Measurements from ENCODE around the gene CNTNAP4.

CNTNAP4 gene

DNA sequence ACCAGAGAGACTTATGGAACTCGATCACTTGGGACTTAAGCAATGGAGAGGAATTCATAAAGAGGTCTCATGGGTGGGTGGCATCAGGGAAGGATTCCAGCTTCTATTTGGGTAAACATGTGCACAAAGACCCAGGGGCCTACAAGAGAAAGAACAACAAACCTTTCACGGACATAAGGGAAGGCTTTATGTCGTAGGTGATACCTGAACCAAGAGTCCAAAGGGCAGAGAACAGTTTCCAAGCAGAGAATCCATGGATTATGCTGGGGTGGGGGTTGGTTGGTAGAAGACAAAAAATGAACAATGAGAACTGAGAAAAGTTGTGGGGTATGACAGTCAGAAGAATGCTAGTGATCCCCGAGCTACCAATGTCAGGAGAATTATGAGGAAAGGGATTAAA lies 119.8 kb downstream of the CNTNAP4 start:
- no peaks in the 10 kb centered on the region for H3K36me3 ChIP-seq (ENCODE audit: control insufficient read depth in 1 of 2, insufficient read depth in 2 of 2, low read depth in 1 of 2, low read length in 2 of 2)
- no peak overlapping the region for H2BK5ac ChIP-seq (ENCODE audit: low read depth, low read length, poor library complexity, severe bottlenecking)
- DNase-seq, result no peak
- no peak overlapping the region for H2BK15ac ChIP-seq (ENCODE audit: low read depth, poor library complexity, severe bottlenecking)
- no peaks in the 10 kb centered on the region for H3K9me3 ChIP-seq (ENCODE audit: control insufficient read depth, low read length)
- H3K4me3 ChIP-seq (ENCODE audit: insufficient read depth in 1 of 2, low read depth in 1 of 2, low read length in 2 of 2), result no peak overlapping the region
- H3K18ac ChIP-seq (ENCODE audit: low read depth in 1 of 2, low read length in 2 of 2), result no peak overlapping the region
- H4K8ac ChIP-seq (ENCODE audit: low read length), result no peak overlapping the region
- no peak overlapping the region for H3K4ac ChIP-seq (ENCODE audit: low read depth in 1 of 2, low read length in 2 of 2)
- no peak overlapping the region for H2BK120ac ChIP-seq (ENCODE audit: low read depth, low read length)
- H3K4me2 ChIP-seq (ENCODE audit: low read length, poor library complexity, severe bottlenecking), result no peak overlapping the region
- H2AFZ ChIP-seq (ENCODE audit: low read depth, low read length), result no peak overlapping the region
- H3K9ac ChIP-seq (ENCODE audit: low read length), result no peak overlapping the region
- no peak overlapping the region for H4K91ac ChIP-seq (ENCODE audit: low read length)
- no peak overlapping the region for H3K27ac ChIP-seq (ENCODE audit: low read length, poor library complexity, severe bottlenecking)
- no peak overlapping the region for H2AK5ac ChIP-seq (ENCODE audit: low read length, severe bottlenecking)
- H3K14ac ChIP-seq (ENCODE audit: low read length in 2 of 2), result no peak overlapping the region
- H2BK12ac ChIP-seq (ENCODE audit: low read length in 2 of 2), result no peak overlapping the region
- no peaks in the 10 kb centered on the region for H3K79me1 ChIP-seq (replicated peaks; ENCODE audit: low read length, poor library complexity, severe bottlenecking)
- no peaks in the 10 kb centered on the region for H3K27me3 ChIP-seq (ENCODE audit: control insufficient read depth in 1 of 2, insufficient read depth in 1 of 2, low read length in 2 of 2)
- H3K4me1 ChIP-seq (ENCODE audit: control insufficient read depth, insufficient read depth, low read depth, low read length), result no peaks in the 10 kb centered on the region
- no peak overlapping the region for H3K23ac ChIP-seq (ENCODE audit: low read length in 2 of 2)
- WGBS, result 80% methylated on average over 4 of the region's 4 CpGs

DNA sequence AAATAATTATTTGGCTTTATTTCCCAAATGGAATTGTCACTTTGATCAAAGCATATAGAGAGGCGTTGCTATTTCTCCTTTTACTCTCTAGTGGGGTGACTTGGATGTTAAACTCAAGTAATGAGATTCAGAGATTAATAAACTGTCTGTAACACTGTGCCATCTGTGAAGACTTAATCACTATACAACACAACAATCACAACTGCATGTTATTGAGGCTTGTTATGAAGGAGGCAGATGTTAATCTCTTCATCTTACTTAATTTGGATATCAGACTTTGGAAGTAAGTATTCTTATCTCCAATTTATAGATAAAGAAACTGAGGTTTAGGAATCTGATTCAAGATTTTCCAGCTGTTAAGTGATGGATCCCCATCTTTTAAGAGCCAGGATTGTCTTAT lies 132.5 kb downstream of the CNTNAP4 start:
- no CpG with 5 or more reads among the region's 1 CpG for WGBS
- Histone ChIP-seq H3K27me3 (ENCODE audit: control insufficient read depth in 1 of 2, insufficient read depth in 1 of 2, low read length in 2 of 2) (no peaks in the 10 kb centered on the region), H3K18ac (ENCODE audit: low read depth in 1 of 2, low read length in 2 of 2) (no peak overlapping the region), H2BK5ac (ENCODE audit: low read depth, low read length, poor library complexity, severe bottlenecking) (no peak overlapping the region), H3K4me1 (ENCODE audit: control insufficient read depth, insufficient read depth, low read depth, low read length) (no peaks in the 10 kb centered on the region), H3K9ac (ENCODE audit: low read length) (no peak overlapping the region), H2AK5ac (ENCODE audit: low read length, severe bottlenecking) (no peak overlapping the region), H3K9me3 (ENCODE audit: control insufficient read depth, low read length) (no peaks in the 10 kb centered on the region), H3K4me2 (ENCODE audit: low read length, poor library complexity, severe bottlenecking) (no peak overlapping the region), H4K8ac (ENCODE audit: low read length) (no peak overlapping the region), H3K36me3 (ENCODE audit: control insufficient read depth in 1 of 2, insufficient read depth in 2 of 2, low read depth in 1 of 2, low read length in 2 of 2) (no peaks in the 10 kb centered on the region), H3K23ac (ENCODE audit: low read length in 2 of 2) (no peak overlapping the region), H2AFZ (ENCODE audit: low read depth, low read length) (no peak overlapping the region), H2BK120ac (ENCODE audit: low read depth, low read length) (no peak overlapping the region), H4K91ac (ENCODE audit: low read length) (no peak overlapping the region), H3K4ac (ENCODE audit: low read depth in 1 of 2, low read length in 2 of 2) (no peak overlapping the region), H3K14ac (ENCODE audit: low read length in 2 of 2) (no peak overlapping the region), H2BK12ac (ENCODE audit: low read length in 2 of 2) (no peak overlapping the region), H2BK15ac (ENCODE audit: low read depth, poor library complexity, severe bottlenecking) (no peak overlapping the region), H3K27ac (ENCODE audit: low read length, poor library complexity, severe bottlenecking) (no peak overlapping the region), H3K4me3 (ENCODE audit: insufficient read depth in 1 of 2, low read depth in 1 of 2, low read length in 2 of 2) (no peak overlapping the region), H3K79me1 (replicated peaks; ENCODE audit: low read length, poor library complexity, severe bottlenecking) (no peaks in the 10 kb centered on the region)
- DNase-seq, result no peak

DNA sequence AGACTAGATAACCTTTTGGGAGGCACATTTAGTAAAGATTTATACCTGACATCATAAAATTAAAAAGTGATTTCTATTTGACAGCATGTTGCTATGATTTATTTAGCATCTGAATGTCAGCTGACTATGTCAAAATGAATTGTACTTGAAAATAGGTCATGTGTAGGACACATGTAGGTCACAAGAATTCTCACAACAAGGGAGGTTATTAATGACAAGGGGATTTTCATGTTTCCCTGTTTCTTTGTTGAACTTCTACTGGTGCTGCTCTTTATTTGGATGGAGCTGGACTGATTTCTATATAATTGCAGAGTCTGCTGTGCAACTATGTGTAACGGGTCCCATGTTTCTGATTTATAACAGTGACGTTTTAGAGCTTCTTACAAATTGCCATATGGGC lies 144.4 kb downstream of the CNTNAP4 start:
- H3K14ac ChIP-seq (ENCODE audit: low read length in 2 of 2), result no peak overlapping the region
- H4K91ac ChIP-seq (ENCODE audit: low read length), result no peak overlapping the region
- no peak for DNase-seq
- no peak overlapping the region for H3K4me2 ChIP-seq (ENCODE audit: low read length, poor library complexity, severe bottlenecking)
- no peak overlapping the region for H2BK120ac ChIP-seq (ENCODE audit: low read depth, low read length)
- H3K4ac ChIP-seq (ENCODE audit: low read depth in 1 of 2, low read length in 2 of 2), result no peak overlapping the region
- no peak overlapping the region for H2AFZ ChIP-seq (ENCODE audit: low read depth, low read length)
- WGBS, result 96% methylated on average over 2 of the region's 2 CpGs
- no peak overlapping the region for H2BK15ac ChIP-seq (ENCODE audit: low read depth, poor library complexity, severe bottlenecking)
- H3K9ac ChIP-seq (ENCODE audit: low read length), result no peak overlapping the region
- H2BK5ac ChIP-seq (ENCODE audit: low read depth, low read length, poor library complexity, severe bottlenecking), result no peak overlapping the region
- H2AK5ac ChIP-seq (ENCODE audit: low read length, severe bottlenecking), result no peak overlapping the region
- H3K9me3 ChIP-seq (ENCODE audit: control insufficient read depth, low read length), result peaks cover 10% of the 10 kb centered on the region
- H3K27me3 ChIP-seq (ENCODE audit: control insufficient read depth in 1 of 2, insufficient read depth in 1 of 2, low read length in 2 of 2), result no peaks in the 10 kb centered on the region
- no peak overlapping the region for H3K23ac ChIP-seq (ENCODE audit: low read length in 2 of 2)
- H3K4me1 ChIP-seq (ENCODE audit: control insufficient read depth, insufficient read depth, low read depth, low read length), result no peaks in the 10 kb centered on the region
- H4K8ac ChIP-seq (ENCODE audit: low read length), result no peak overlapping the region
- no peaks in the 10 kb centered on the region for H3K79me1 ChIP-seq (replicated peaks; ENCODE audit: low read length, poor library complexity, severe bottlenecking)
- no peak overlapping the region for H3K4me3 ChIP-seq (ENCODE audit: insufficient read depth in 1 of 2, low read depth in 1 of 2, low read length in 2 of 2)
- H2BK12ac ChIP-seq (ENCODE audit: low read length in 2 of 2), result no peak overlapping the region
- H3K27ac ChIP-seq (ENCODE audit: low read length, poor library complexity, severe bottlenecking), result no peak overlapping the region
- no peaks in the 10 kb centered on the region for H3K36me3 ChIP-seq (ENCODE audit: control insufficient read depth in 1 of 2, insufficient read depth in 2 of 2, low read depth in 1 of 2, low read length in 2 of 2)
- no peak overlapping the region for H3K18ac ChIP-seq (ENCODE audit: low read depth in 1 of 2, low read length in 2 of 2)

DNA sequence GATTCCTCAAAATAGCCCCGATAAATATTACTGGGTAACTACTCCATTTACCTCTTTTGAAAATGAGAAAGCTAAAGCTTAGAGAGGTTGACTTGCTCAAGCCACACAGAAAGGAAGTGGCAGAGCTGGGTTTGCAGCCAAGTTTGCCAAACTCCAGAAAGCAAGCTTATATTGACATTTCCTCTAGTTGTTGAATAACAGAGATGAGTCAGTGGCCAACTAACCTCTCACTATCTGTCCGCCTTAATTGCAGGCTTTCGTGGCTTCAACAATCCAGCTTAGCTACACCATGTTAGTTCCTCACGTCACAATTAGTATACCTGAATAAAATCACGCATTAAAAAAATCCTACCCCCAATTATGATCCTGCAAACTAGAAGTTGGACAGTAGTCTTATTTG lies 151.7 kb downstream of the CNTNAP4 start:
- H3K9ac ChIP-seq (ENCODE audit: low read length), result no peak overlapping the region
- no peak overlapping the region for H3K14ac ChIP-seq (ENCODE audit: low read length in 2 of 2)
- H3K4ac ChIP-seq (ENCODE audit: low read depth in 1 of 2, low read length in 2 of 2), result no peak overlapping the region
- no peaks in the 10 kb centered on the region for H3K36me3 ChIP-seq (ENCODE audit: control insufficient read depth in 1 of 2, insufficient read depth in 2 of 2, low read depth in 1 of 2, low read length in 2 of 2)
- no peaks in the 10 kb centered on the region for H3K27me3 ChIP-seq (ENCODE audit: control insufficient read depth in 1 of 2, insufficient read depth in 1 of 2, low read length in 2 of 2)
- no peaks in the 10 kb centered on the region for H3K9me3 ChIP-seq (ENCODE audit: control insufficient read depth, low read length)
- no peak overlapping the region for H2AFZ ChIP-seq (ENCODE audit: low read depth, low read length)
- no peak overlapping the region for H3K23ac ChIP-seq (ENCODE audit: low read length in 2 of 2)
- no peak overlapping the region for H2BK5ac ChIP-seq (ENCODE audit: low read depth, low read length, poor library complexity, severe bottlenecking)
- H3K79me1 ChIP-seq (replicated peaks; ENCODE audit: low read length, poor library complexity, severe bottlenecking), result no peaks in the 10 kb centered on the region
- H3K4me2 ChIP-seq (ENCODE audit: low read length, poor library complexity, severe bottlenecking), result no peak overlapping the region
- no peak overlapping the region for H3K18ac ChIP-seq (ENCODE audit: low read depth in 1 of 2, low read length in 2 of 2)
- 59% methylated on average over 5 of the region's 5 CpGs for WGBS
- H4K91ac ChIP-seq (ENCODE audit: low read length), result no peak overlapping the region
- H2BK12ac ChIP-seq (ENCODE audit: low read length in 2 of 2), result no peak overlapping the region
- DNase-seq, result peak; percentile 38
- H2BK15ac ChIP-seq (ENCODE audit: low read depth, poor library complexity, severe bottlenecking), result no peak overlapping the region
- no peak overlapping the region for H3K4me3 ChIP-seq (ENCODE audit: insufficient read depth in 1 of 2, low read depth in 1 of 2, low read length in 2 of 2)
- no peak overlapping the region for H4K8ac ChIP-seq (ENCODE audit: low read length)
- H3K27ac ChIP-seq (ENCODE audit: low read length, poor library complexity, severe bottlenecking), result no peak overlapping the region
- H2AK5ac ChIP-seq (ENCODE audit: low read length, severe bottlenecking), result no peak overlapping the region
- no peaks in the 10 kb centered on the region for H3K4me1 ChIP-seq (ENCODE audit: control insufficient read depth, insufficient read depth, low read depth, low read length)
- no peak overlapping the region for H2BK120ac ChIP-seq (ENCODE audit: low read depth, low read length)

All from mesenchymal stem cell (in vitro differentiated cells and primary cell).